Measurements from ENCODE around the gene RTN4IP1. TPM values are rescaled to one million over a fixed set of nuclear protein-coding genes. Genes with fewer than 3 reads are reported as not detected.
"Not testable (repeated sequence)": the region's sequence is repeated elsewhere in the genome, so short reads cannot be mapped to it uniquely, and the experiment has no call there.

Gene RTN4IP1
- total RNA-seq, 1 experiment from 2014 or later, result 23.3 TPM

- no peak for DNase-seq (ENCODE audit: low read depth)
Observed at GRCh38 chr6:106586815-106587415, 42.4 kb downstream of the RTN4IP1 start.

GRCh38 chr6:106581468-106581867 is 47.8 kb downstream of the RTN4IP1 start:
- DNase-seq (ENCODE audit: low read depth), result no peak

DNA sequence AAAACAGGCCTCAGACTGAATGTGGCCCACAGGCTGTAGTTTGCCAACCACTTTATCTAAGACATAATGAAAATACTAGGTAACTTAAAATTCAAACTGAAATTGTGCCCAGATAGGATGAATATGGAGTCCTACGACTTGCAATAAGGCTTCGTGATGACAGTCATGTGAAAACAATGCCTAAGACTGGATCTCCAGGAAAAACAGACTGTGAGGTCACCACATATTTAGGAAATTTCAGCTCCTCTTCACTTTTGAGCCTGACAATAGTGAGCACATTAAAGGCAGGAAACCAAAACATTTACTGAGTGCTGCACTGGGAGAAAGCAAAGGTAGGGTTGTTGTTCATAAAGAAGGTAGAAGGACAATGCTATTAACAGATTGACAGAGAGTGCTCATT is 50.0 kb downstream of the RTN4IP1 start:
- no peak for DNase-seq (ENCODE audit: low read depth)

- peak; percentile 65 for DNase-seq (ENCODE audit: low read depth)
Observed at GRCh38 chr6:106574741-106575458, 54.4 kb downstream of the RTN4IP1 start.

GRCh38 chr6:106572875-106573585 is 56.3 kb downstream of the RTN4IP1 start:
- no peak for DNase-seq (ENCODE audit: low read depth)

DNA sequence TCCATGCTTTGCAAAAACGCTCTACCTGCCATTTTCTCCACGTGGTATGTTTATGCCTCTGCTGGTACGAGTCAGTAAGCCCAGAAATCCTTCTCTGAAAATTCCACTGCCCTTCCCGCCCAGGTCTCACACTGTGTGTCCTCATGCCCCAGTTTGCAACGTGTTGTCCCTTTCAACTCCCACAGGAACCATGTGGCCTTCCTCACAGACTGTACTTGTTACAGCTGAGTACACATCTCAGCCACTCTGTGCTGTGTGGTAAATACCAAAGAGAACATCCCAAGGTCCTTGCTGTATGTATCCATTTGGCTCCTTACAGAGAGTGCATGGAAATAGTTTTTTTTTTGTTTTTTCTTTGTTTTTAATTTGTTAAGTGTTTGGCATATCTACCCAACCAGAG is 56.9 kb downstream of the RTN4IP1 start:
- DNase-seq (ENCODE audit: low read depth), result no peak

DNA sequence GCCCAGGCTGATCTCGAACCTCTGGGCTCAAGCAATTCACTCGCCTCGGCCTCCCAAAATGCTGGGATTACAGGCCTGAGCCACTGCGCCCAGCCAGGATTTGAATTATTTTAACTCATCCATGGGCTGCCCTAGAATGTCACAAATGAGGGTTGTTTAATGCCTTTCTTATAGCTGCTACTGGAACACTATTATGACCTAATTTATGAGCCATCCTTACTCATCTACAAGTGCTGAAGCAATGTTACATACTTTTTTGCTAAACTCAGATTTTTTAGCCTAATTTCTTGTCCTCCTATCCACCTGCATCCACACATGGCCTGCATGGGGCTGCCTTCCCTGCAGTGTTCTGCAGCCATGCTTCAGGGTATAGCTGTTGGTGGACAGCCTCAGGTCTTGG is 59.9 kb downstream of the RTN4IP1 start:
- DNase-seq (ENCODE audit: low read depth), result no peak

DNA sequence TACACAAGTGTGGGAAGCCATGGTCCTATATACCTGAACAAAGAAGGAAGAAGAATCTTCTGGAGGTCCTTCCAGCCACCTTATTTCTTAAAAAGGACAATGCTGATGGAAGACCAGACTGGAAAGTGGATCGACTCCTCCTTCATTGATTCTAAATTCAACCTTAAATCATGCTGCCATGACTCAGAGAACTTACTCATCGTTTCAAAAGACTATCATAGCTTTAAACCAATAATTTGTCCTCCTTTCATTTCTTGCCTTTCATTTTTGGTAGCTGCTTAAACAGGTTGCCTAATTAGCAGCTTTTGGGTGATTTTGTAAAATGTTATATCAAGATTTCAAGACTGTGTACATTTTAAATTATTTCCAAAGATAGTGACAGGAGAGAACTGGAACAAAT is 60.8 kb downstream of the RTN4IP1 start:
- no peak for DNase-seq (ENCODE audit: low read depth)

DNA sequence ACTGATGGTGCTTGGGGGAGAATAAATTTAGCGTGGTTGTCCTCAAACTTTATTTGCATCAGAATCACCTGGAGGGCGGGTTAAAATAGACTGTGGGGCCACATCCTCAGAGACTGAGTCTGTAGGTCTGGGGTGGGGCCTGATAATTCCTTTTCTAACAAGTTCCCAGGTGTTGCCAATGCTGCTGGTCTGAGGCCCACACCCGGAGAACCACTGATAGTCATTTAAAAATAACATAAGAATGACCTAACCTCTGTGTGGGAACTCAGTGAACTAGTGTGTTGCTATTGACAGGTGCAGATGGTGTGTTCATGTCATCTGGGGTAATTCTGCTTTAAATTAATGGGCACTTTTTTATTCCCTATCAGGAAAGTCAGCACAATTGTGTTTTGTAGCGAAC is 64.8 kb downstream of the RTN4IP1 start:
- DNase-seq (ENCODE audit: low read depth), result no peak

GRCh38 chr6:106563614-106564013 is 65.7 kb downstream of the RTN4IP1 start:
- DNase-seq (ENCODE audit: low read depth), result no peak

- no peak for DNase-seq (ENCODE audit: low read depth)
Observed at GRCh38 chr6:106561686-106562405, 67.5 kb downstream of the RTN4IP1 start.

GRCh38 chr6:106560996-106561685 is 68.2 kb downstream of the RTN4IP1 start:
- peak; percentile 8 for DNase-seq (ENCODE audit: low read depth)

DNA sequence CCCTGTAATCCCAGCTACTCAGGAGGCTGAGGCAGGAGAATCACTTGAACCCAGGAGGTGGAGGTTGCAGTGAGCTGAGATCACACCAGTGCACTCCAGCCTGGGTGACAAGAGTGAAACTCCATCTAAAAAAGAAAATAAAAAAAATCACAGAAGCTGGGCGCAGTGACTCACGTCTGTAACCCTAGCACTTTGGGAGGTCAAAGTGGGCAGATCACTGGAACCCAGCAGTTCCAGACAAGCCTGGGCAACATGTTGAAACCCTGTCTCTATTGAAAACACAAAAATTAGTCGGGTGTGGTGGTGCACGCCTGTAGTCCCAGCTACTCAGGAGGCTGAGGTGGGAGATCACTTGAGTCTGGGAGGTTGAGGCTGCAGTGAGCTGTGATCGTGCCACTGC is 69.6 kb downstream of the RTN4IP1 start:
- not testable (repeated sequence) for DNase-seq (ENCODE audit: low read depth)

DNA sequence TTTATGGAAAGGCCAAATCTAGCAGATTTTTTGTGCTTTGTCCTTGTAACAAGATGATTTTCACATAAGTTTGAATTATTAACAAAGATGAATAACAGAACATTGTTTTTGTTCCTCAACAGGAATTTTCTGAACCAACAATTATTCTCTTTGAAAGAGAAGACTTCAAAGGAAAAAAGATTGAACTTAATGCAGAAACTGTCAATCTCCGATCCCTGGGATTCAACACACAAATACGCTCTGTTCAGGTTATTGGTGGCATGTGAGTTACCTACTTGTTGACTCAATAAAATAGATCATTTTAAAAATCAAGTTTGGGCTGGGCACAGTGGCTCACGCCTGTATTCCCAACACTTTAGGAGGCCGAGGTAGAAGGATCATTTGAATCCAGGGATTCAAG is 70.9 kb downstream of the RTN4IP1 start:
- no peak for DNase-seq (ENCODE audit: low read depth)

DNA sequence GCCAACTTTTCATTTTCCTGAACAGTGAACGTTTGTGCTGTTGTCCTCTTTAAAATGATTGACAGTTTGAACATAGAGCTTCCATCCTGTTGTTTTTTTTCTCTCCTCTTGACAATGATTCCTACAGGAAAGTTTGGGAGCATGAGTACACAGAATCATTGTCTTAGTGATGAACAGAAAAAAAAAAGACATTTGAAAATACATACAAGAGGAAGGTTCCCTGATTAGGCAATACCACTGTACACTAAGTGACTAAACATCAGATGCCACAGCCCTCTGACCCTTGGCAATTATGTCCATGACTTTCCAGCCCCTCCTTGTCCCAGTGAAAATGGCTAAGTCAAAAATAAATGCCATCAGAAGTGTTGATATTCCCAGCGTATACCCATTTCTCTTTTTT is 71.5 kb downstream of the RTN4IP1 start:
- no peak for DNase-seq (ENCODE audit: low read depth)

- no peak for DNase-seq (ENCODE audit: low read depth)
Observed at GRCh38 chr6:106556368-106556960, 72.8 kb downstream of the RTN4IP1 start.

DNA sequence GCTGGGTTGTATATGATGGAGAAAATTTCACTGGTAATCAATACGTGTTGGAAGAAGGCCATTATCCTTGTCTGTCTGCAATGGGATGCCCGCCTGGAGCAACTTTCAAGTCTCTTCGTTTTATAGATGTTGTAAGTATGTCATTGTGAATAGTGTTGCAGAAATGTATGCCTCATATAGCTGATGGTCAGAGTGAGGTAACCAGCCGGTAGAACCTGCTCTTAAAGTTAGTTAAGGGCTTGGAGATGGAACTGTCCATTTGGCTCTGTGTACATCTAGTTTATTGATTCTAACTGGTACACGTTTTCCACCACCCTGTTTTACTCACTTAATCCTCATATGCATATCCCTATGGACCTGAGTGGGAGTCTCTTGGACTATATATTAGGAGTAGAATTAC is 73.5 kb downstream of the RTN4IP1 start:
- DNase-seq (ENCODE audit: low read depth), result no peak

GRCh38 chr6:106553440-106553839 is 75.9 kb downstream of the RTN4IP1 start:
- DNase-seq (ENCODE audit: low read depth), result no peak

DNA sequence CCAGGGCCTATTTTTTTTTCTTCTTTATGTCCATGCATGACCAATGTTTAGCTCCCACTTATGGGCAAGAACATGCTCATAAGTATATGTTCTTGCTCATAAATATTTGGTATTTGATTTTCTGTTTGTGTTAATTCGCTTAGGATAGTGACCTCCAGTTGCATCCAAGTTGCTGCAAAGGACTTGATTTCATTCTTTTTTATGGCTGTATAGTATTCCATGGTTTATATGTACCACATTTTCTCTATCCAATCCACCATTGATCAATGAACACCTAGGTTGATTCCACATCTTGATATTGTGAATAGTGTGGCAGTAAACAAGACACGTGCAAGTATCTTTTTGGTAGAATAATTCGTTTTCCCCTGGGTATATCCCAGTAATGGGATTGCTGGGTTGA is 78.1 kb downstream of the RTN4IP1 start:
- DNase-seq (ENCODE audit: low read depth), result no peak

- no peak for DNase-seq (ENCODE audit: low read depth)
Observed at GRCh38 chr6:106549521-106549920, 79.8 kb downstream of the RTN4IP1 start.

DNA sequence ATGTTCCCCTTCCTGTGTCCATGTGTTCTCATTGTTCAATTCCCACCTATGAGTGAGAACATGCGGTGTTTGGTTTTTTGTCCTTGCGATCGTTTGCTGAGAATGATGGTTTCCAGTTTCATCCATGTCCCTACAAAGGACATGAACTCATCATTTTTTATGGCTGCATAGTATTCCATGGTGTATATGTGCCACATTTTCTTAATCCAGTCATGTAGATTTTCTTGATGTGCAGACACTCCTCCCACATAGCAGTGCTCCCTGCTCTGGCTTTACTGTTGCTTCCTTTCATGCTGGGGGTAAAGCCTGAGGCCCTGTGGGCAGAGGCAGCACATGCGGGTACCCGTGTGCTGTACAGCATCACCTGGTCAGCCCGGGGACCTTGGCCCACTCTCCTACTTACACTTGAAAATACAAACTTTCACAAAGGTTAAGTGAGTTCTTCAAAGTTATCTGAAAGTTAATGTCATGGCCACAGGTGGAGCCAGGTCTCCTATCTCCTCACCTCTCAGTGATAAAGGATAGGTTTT is 80.3 kb downstream of the RTN4IP1 start:
- DNase-seq (ENCODE audit: low read depth), result not testable (repeated sequence)
